ENCODE measurements around the gene LHCGR.

DNA sequence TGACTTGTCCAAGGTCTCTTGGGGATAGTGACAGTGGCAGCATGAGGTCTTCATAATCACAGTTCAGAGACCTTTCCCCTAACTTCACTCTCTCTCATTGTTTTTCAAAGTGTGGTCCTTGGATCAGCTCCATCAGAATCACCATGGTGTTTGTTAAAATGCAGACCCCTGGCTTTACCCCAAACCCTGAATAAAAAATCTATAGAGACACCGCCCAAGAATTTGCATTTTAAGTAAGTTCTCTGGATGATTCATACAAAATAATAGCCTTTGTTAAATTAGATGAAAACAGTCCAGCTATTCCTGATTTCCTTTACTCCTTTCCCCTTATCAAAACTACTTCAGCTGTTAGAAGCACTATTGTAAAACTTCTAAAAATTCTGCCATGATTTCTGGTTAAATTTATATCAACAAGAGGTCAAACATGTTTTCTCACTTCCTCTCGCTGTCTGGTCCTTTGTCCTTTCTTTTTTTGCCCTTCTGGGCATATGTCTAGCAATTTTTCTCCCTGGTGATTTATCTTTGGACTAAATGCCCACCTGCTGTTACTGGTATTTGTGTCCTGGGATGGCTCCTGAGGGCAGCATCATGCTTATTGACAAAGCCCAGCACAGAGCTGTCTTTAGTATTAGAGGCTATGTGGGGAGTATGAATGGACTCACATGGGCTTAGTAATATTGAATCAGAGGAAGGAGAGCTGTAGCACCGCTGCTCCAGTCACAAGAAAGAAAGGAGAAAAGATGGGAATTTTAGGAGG lies 63.4 kb downstream of the LHCGR start:
- TF ChIP-seq, protein P1, sequence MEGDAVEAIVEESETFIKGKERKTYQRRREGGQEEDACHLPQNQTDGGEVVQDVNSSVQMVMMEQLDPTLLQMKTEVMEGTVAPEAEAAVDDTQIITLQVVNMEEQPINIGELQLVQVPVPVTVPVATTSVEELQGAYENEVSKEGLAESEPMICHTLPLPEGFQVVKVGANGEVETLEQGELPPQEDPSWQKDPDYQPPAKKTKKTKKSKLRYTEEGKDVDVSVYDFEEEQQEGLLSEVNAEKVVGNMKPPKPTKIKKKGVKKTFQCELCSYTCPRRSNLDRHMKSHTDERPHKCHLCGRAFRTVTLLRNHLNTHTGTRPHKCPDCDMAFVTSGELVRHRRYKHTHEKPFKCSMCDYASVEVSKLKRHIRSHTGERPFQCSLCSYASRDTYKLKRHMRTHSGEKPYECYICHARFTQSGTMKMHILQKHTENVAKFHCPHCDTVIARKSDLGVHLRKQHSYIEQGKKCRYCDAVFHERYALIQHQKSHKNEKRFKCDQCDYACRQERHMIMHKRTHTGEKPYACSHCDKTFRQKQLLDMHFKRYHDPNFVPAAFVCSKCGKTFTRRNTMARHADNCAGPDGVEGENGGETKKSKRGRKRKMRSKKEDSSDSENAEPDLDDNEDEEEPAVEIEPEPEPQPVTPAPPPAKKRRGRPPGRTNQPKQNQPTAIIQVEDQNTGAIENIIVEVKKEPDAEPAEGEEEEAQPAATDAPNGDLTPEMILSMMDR (conservative IDR thresholded peaks at IDR 0.05; ENCODE audit: low read depth in 2 of 2), result no peak
- TF ChIP-seq, protein P2, sequence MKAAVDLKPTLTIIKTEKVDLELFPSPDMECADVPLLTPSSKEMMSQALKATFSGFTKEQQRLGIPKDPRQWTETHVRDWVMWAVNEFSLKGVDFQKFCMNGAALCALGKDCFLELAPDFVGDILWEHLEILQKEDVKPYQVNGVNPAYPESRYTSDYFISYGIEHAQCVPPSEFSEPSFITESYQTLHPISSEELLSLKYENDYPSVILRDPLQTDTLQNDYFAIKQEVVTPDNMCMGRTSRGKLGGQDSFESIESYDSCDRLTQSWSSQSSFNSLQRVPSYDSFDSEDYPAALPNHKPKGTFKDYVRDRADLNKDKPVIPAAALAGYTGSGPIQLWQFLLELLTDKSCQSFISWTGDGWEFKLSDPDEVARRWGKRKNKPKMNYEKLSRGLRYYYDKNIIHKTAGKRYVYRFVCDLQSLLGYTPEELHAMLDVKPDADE (IDR thresholded peaks at IDR 0.05), result no peak
- TF ChIP-seq JUNB (IDR thresholded peaks at IDR 0.05; ENCODE audit: unreplicated experiment) (no peak), NANOG (IDR thresholded peaks at IDR 0.05; ENCODE audit: borderline replicate concordance) (no peak), POLR2AphosphoS5 (IDR thresholded peaks at IDR 0.05; ENCODE audit: low read depth) (no peak)
- TF ChIP-seq, protein P3, sequence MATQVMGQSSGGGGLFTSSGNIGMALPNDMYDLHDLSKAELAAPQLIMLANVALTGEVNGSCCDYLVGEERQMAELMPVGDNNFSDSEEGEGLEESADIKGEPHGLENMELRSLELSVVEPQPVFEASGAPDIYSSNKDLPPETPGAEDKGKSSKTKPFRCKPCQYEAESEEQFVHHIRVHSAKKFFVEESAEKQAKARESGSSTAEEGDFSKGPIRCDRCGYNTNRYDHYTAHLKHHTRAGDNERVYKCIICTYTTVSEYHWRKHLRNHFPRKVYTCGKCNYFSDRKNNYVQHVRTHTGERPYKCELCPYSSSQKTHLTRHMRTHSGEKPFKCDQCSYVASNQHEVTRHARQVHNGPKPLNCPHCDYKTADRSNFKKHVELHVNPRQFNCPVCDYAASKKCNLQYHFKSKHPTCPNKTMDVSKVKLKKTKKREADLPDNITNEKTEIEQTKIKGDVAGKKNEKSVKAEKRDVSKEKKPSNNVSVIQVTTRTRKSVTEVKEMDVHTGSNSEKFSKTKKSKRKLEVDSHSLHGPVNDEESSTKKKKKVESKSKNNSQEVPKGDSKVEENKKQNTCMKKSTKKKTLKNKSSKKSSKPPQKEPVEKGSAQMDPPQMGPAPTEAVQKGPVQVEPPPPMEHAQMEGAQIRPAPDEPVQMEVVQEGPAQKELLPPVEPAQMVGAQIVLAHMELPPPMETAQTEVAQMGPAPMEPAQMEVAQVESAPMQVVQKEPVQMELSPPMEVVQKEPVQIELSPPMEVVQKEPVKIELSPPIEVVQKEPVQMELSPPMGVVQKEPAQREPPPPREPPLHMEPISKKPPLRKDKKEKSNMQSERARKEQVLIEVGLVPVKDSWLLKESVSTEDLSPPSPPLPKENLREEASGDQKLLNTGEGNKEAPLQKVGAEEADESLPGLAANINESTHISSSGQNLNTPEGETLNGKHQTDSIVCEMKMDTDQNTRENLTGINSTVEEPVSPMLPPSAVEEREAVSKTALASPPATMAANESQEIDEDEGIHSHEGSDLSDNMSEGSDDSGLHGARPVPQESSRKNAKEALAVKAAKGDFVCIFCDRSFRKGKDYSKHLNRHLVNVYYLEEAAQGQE (IDR thresholded peaks at IDR 0.05; ENCODE audit: unreplicated experiment), result no peak

Data from GM23338 (cell line).